ENCODE measurements around the gene FBXW11.

The FBXW11 gene

GRCh38 chr5:172015346-172015745 is 8.9 kb upstream of the FBXW11 start:
- Histone ChIP-seq H3K27me3 (ENCODE audit: control insufficient read depth in 1 of 2, insufficient read depth in 2 of 2, low read length in 2 of 2) (no peaks in the 10 kb centered on the region), H3K4me3 (ENCODE audit: low read length in 2 of 2) (no peak overlapping the region), H3K9ac (ENCODE audit: low read length in 2 of 2) (no peak overlapping the region), H3K4me1 (ENCODE audit: control insufficient read depth, insufficient read depth, low read length) (no peaks in the 10 kb centered on the region), H3K9me3 (ENCODE audit: control insufficient read depth in 2 of 2, low read length in 2 of 2) (no peaks in the 10 kb centered on the region), H3K27ac (ENCODE audit: low read length) (no peak overlapping the region), H3K36me3 (ENCODE audit: control insufficient read depth in 2 of 2, insufficient read depth in 2 of 2, low read length in 2 of 2) (no peaks in the 10 kb centered on the region)

DNA sequence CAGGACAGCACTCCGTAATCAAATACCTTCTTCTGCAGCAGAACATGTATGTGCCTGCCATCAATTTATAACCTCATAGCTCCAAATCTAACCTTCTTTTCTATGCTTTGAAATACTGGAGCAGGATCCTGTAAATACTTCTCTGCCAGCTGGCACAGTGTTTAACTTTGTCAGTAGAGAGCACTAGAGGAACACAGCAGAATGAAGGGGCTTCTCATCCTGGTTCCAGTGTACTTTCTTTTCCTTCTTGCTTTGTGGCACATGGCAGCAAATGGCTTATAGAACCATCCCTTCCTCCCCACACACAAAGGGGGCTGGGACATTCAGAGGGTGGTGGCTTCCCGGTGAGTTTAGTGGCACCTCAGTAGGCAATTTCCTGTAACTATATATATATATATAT is 3.8 kb upstream of the FBXW11 start:
- Histone ChIP-seq H3K9ac (ENCODE audit: low read length in 2 of 2) (no peak overlapping the region), H3K27ac (ENCODE audit: low read length) (no peak overlapping the region), H3K27me3 (ENCODE audit: control insufficient read depth in 1 of 2, insufficient read depth in 2 of 2, low read length in 2 of 2) (no peaks in the 10 kb centered on the region), H3K4me1 (ENCODE audit: control insufficient read depth, insufficient read depth, low read length) (peaks cover 13% of the 10 kb centered on the region), H3K4me3 (ENCODE audit: low read length in 2 of 2) (no peak overlapping the region), H3K36me3 (ENCODE audit: control insufficient read depth in 2 of 2, insufficient read depth in 2 of 2, low read length in 2 of 2) (no peaks in the 10 kb centered on the region), H3K9me3 (ENCODE audit: control insufficient read depth in 2 of 2, low read length in 2 of 2) (no peaks in the 10 kb centered on the region)

DNA sequence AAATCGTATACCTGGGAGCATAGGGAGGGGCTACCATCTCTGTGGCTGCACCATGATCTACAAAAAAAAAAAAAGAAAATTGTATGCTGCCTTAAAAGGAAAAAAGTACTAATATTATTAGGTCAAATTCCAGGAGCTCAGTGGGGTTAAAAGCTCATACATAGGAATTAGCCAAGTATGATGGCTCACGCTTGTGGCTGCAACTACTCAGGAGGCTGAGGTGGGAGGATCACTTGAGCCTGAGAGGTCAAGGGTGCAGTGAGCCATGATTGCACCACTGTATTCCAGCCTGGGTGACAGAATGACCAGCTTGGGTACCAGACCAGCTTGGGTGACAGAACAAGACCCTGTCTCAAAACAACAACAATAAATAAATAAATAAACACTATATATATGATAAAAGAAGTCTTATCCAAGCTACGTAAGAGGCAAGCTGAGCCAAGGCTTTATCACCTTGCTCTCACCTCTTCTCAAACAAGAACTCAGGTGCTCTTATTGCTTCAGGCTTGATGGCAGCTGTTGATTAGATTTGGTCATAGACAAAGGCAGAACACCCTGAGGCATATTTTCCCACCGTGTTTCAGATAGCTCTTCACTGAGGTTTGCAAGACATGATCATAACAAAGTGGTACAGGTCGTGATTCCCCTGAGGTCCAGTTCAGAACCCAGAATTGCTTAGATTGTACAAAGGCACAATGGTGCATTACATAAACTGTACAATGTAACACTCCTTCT is 3.3 kb upstream of the FBXW11 start:
- H3K9ac ChIP-seq (ENCODE audit: low read length in 2 of 2) = no peak overlapping the region
- H3K27me3 ChIP-seq (ENCODE audit: control insufficient read depth in 1 of 2, insufficient read depth in 2 of 2, low read length in 2 of 2) = no peaks in the 10 kb centered on the region
- H3K36me3 ChIP-seq (ENCODE audit: control insufficient read depth in 2 of 2, insufficient read depth in 2 of 2, low read length in 2 of 2) = no peaks in the 10 kb centered on the region
- peaks cover 18% of the 10 kb centered on the region for H3K4me1 ChIP-seq (ENCODE audit: control insufficient read depth, insufficient read depth, low read length)
- H3K4me3 ChIP-seq (ENCODE audit: low read length in 2 of 2) = no peak overlapping the region
- H3K27ac ChIP-seq (ENCODE audit: low read length) = no peak overlapping the region
- no peaks in the 10 kb centered on the region for H3K9me3 ChIP-seq (ENCODE audit: control insufficient read depth in 2 of 2, low read length in 2 of 2)

GRCh38 chr5:172008689-172009141 is 2.3 kb upstream of the FBXW11 start:
- Histone ChIP-seq H3K27ac (ENCODE audit: low read length) (no peak overlapping the region), H3K9me3 (ENCODE audit: control insufficient read depth in 2 of 2, low read length in 2 of 2) (no peaks in the 10 kb centered on the region), H3K9ac (ENCODE audit: low read length in 2 of 2) (no peak overlapping the region), H3K27me3 (ENCODE audit: control insufficient read depth in 1 of 2, insufficient read depth in 2 of 2, low read length in 2 of 2) (no peaks in the 10 kb centered on the region), H3K36me3 (ENCODE audit: control insufficient read depth in 2 of 2, insufficient read depth in 2 of 2, low read length in 2 of 2) (no peaks in the 10 kb centered on the region), H3K4me3 (ENCODE audit: low read length in 2 of 2) (no peak overlapping the region), H3K4me1 (ENCODE audit: control insufficient read depth, insufficient read depth, low read length) (peaks cover 19% of the 10 kb centered on the region)

DNA sequence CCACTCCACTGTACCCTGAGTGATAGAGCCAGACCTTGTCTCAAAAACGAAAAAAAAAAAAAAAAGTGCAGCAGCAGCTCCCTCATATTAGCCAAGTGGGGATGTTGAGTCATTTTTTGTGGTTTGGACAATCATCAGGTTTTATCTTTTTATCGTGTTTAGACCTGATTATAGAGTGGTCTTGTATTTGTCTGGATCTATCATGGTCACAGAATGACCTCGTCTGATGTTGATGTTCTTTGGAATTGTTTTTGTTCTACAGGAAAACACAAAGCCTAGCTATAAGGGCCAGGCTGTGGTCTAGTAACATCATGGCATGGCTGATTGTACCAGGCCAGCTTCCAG is 1.6 kb upstream of the FBXW11 start:
- no peaks in the 10 kb centered on the region for H3K27me3 ChIP-seq (ENCODE audit: control insufficient read depth in 1 of 2, insufficient read depth in 2 of 2, low read length in 2 of 2)
- no peaks in the 10 kb centered on the region for H3K9me3 ChIP-seq (ENCODE audit: control insufficient read depth in 2 of 2, low read length in 2 of 2)
- no peak overlapping the region for H3K9ac ChIP-seq (ENCODE audit: low read length in 2 of 2)
- H3K4me3 ChIP-seq (ENCODE audit: low read length in 2 of 2) = no peak overlapping the region
- no peak overlapping the region for H3K27ac ChIP-seq (ENCODE audit: low read length)
- peaks cover 23% of the 10 kb centered on the region for H3K4me1 ChIP-seq (ENCODE audit: control insufficient read depth, insufficient read depth, low read length)
- no peaks in the 10 kb centered on the region for H3K36me3 ChIP-seq (ENCODE audit: control insufficient read depth in 2 of 2, insufficient read depth in 2 of 2, low read length in 2 of 2)

DNA sequence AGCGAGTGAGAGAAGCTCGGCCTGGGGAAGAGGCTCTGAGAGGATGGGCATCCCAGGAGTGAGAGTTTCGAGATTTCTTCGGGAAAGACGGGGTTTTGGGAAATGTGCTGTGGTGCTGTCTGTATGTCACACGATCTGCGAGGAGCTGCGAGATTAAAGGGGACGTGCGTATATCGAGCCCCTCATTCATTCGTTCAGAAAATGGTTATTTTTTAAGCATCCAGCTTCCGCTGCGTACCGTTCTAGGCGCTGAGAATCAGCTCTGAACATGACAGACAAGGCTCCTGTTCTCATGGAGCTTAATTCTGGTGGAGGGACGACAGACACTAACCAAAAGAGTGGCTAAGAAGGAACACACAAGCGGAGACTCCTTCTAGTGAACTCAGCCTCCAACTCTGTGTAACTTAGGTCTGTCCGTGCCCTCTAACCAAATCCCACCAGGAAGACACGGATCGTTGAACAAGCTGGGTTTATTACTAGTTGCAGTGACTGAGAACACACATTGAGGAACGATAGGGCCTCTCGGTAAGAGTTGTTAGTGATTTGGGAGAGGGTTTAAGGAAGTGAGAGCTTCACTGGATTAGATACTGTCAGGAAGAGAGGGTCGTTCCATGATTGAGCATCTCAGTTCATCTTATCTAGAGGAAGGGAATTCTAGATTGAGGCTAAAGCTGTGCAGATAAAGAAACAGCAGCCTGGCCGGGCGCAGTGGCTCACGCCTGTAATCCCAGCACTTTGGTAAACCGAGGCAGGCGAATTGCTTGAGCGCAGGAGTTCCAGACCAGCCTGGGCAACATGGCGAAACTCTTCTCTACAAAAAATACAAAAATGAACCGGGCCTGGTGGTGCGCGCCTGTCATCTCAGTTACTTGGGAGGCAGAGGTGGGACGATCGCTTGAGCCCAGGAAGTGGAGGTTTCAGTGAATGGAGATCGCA is 1.0 kb upstream of the FBXW11 start:
- peak overlapping the region; percentile 97 for H3K27ac ChIP-seq (ENCODE audit: low read length)
- no peaks in the 10 kb centered on the region for H3K9me3 ChIP-seq (ENCODE audit: control insufficient read depth in 2 of 2, low read length in 2 of 2)
- H3K27me3 ChIP-seq (ENCODE audit: control insufficient read depth in 1 of 2, insufficient read depth in 2 of 2, low read length in 2 of 2) = no peaks in the 10 kb centered on the region
- H3K4me3 ChIP-seq (ENCODE audit: low read length in 2 of 2) = peak overlapping the region; percentile 90 to 99
- H3K4me1 ChIP-seq (ENCODE audit: control insufficient read depth, insufficient read depth, low read length) = peaks cover 25% of the 10 kb centered on the region
- peak overlapping the region; percentile 88 to 99 for H3K9ac ChIP-seq (ENCODE audit: low read length in 2 of 2)
- H3K36me3 ChIP-seq (ENCODE audit: control insufficient read depth in 2 of 2, insufficient read depth in 2 of 2, low read length in 2 of 2) = no peaks in the 10 kb centered on the region

DNA sequence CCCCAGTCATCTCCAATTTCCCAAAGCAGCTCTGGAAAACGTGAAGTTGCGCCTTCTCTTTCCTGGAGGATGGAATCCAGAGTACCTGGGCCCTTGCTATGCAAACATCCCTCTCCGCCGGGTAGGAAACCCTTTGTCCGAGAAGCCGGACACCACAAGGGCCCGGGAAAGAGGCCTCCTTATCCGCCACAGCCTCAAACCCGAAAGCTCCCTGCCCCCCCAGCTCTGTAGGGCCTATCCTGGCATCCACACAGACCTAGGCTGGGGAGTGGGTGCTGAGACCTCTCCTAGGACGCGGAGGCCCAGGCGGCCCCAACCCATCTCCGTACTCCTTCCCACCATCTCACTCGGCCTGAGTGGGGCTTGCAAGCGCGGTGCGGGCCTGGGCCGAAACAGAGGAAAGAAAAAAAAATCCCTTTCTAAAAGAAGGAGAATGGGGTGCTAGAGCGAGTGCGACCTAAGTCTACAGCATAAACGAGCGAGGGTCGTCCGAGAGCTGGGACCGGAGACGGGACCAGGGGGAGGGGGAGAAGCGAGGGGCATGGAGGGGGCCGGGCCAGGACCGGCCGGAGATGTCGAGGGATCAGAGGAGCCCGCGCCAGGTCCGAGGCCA is 624 bp downstream of the FBXW11 start:
- Histone ChIP-seq H3K9ac (ENCODE audit: low read length in 2 of 2) (peak overlapping the region; percentile 88 to 99), H3K4me1 (ENCODE audit: control insufficient read depth, insufficient read depth, low read length) (peaks cover 25% of the 10 kb centered on the region), H3K27ac (ENCODE audit: low read length) (peak overlapping the region; percentile 97), H3K27me3 (ENCODE audit: control insufficient read depth in 1 of 2, insufficient read depth in 2 of 2, low read length in 2 of 2) (no peaks in the 10 kb centered on the region), H3K36me3 (ENCODE audit: control insufficient read depth in 2 of 2, insufficient read depth in 2 of 2, low read length in 2 of 2) (no peaks in the 10 kb centered on the region), H3K9me3 (ENCODE audit: control insufficient read depth in 2 of 2, low read length in 2 of 2) (no peaks in the 10 kb centered on the region), H3K4me3 (ENCODE audit: low read length in 2 of 2) (peak overlapping the region; percentile 90 to 99)

DNA sequence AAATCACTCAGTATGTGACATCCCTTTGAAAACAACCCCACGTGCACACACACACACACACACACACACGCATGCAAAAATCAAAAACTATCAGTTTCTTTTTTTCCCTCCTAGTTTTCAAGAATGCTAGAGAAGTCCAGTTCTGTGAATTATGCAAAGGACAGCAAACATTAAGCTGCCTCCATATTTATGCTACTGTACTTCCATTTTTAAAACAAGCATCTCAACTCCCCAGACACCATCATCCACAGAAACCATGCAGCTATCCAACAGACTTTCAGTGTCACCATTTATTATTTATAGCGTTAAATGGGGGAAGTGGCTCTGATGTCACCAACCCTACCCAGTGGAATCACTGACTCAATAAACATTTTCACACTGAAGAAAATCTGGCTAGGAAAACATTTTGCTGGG is 1.6 kb downstream of the FBXW11 start:
- H3K9ac ChIP-seq (ENCODE audit: low read length in 2 of 2) = peak overlapping the region; percentile 88 to 99
- peaks cover 25% of the 10 kb centered on the region for H3K4me1 ChIP-seq (ENCODE audit: control insufficient read depth, insufficient read depth, low read length)
- no peaks in the 10 kb centered on the region for H3K9me3 ChIP-seq (ENCODE audit: control insufficient read depth in 2 of 2, low read length in 2 of 2)
- peak overlapping the region; percentile 97 for H3K27ac ChIP-seq (ENCODE audit: low read length)
- no peaks in the 10 kb centered on the region for H3K27me3 ChIP-seq (ENCODE audit: control insufficient read depth in 1 of 2, insufficient read depth in 2 of 2, low read length in 2 of 2)
- H3K36me3 ChIP-seq (ENCODE audit: control insufficient read depth in 2 of 2, insufficient read depth in 2 of 2, low read length in 2 of 2) = no peaks in the 10 kb centered on the region
- H3K4me3 ChIP-seq (ENCODE audit: low read length in 2 of 2) = peak overlapping the region; percentile 90 to 99

DNA sequence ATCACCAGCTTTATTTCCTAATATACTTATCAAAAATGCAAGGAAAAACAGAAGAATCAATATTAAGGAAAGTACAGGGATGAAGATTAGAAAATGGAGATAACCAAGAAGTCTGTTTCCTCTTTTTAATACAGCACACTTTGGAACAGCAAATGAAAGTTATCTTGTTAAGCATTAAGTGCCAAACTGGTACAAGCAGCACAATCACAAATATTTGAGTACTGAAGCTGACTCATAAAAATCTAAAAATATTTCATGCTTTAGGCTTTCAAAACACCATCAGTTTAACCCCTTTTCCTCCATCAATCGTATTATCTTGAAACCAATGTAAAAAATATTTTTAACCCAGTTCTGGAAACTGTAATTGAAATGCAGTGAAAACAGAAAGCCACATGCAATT is 2.7 kb downstream of the FBXW11 start:
- H3K36me3 ChIP-seq (ENCODE audit: control insufficient read depth in 2 of 2, insufficient read depth in 2 of 2, low read length in 2 of 2) = no peaks in the 10 kb centered on the region
- no peak overlapping the region for H3K9ac ChIP-seq (ENCODE audit: low read length in 2 of 2)
- H3K27me3 ChIP-seq (ENCODE audit: control insufficient read depth in 1 of 2, insufficient read depth in 2 of 2, low read length in 2 of 2) = no peaks in the 10 kb centered on the region
- peaks cover 25% of the 10 kb centered on the region for H3K4me1 ChIP-seq (ENCODE audit: control insufficient read depth, insufficient read depth, low read length)
- no peaks in the 10 kb centered on the region for H3K9me3 ChIP-seq (ENCODE audit: control insufficient read depth in 2 of 2, low read length in 2 of 2)
- no peak overlapping the region for H3K4me3 ChIP-seq (ENCODE audit: low read length in 2 of 2)
- no peak overlapping the region for H3K27ac ChIP-seq (ENCODE audit: low read length)

GRCh38 chr5:172002840-172003512 is 3.5 kb downstream of the FBXW11 start:
- no peak overlapping the region for H3K4me3 ChIP-seq (ENCODE audit: low read length in 2 of 2)
- H3K4me1 ChIP-seq (ENCODE audit: control insufficient read depth, insufficient read depth, low read length) = peaks cover 25% of the 10 kb centered on the region
- no peak overlapping the region for H3K27ac ChIP-seq (ENCODE audit: low read length)

More at GRCh38 chr5:172002840-172003512, 3.5 kb downstream of the FBXW11 start:
- no peak overlapping the region for H3K9ac ChIP-seq (ENCODE audit: low read length in 2 of 2)
- no peaks in the 10 kb centered on the region for H3K36me3 ChIP-seq (ENCODE audit: control insufficient read depth in 2 of 2, insufficient read depth in 2 of 2, low read length in 2 of 2)
- no peaks in the 10 kb centered on the region for H3K9me3 ChIP-seq (ENCODE audit: control insufficient read depth in 2 of 2, low read length in 2 of 2)
- no peaks in the 10 kb centered on the region for H3K27me3 ChIP-seq (ENCODE audit: control insufficient read depth in 1 of 2, insufficient read depth in 2 of 2, low read length in 2 of 2)

Data from stomach smooth muscle (tissue), 2 donors.